ENCODE measurements around the gene SAMMSON. TPM values are rescaled to one million over a fixed set of nuclear protein-coding genes. Genes with fewer than 3 reads are reported as not detected.

The SAMMSON gene
- total and polyA plus RNA-seq, 2 of the 4 experiments (the other 2 are of a cell fraction): not detected

- Histone ChIP-seq H3K4me1 (ENCODE audit: control insufficient read depth, insufficient read depth, low read length) (no peaks in the 10 kb centered on the region), H4K20me1 (ENCODE audit: insufficient read depth, low read length) (no peaks in the 10 kb centered on the region), H3K9ac (ENCODE audit: low read depth, low read length) (no peak overlapping the region), H3K23ac (ENCODE audit: low read depth, low read length) (no peak overlapping the region), H3K9me3 (ENCODE audit: control insufficient read depth, insufficient read depth, low read length) (no peaks in the 10 kb centered on the region), H3K14ac (replicated peaks; ENCODE audit: low read depth, low read length) (no peak overlapping the region), H2AK9ac (replicated peaks; ENCODE audit: low read depth, low read length, poor library complexity) (no peak overlapping the region), H2BK120ac (ENCODE audit: low read depth, low read length) (no peak overlapping the region), H3K79me1 (ENCODE audit: low read depth in 1 of 2, low read length in 2 of 2) (no peaks in the 10 kb centered on the region), H3K56ac (ENCODE audit: extremely low read depth, insufficient read depth, low read length) (no peak overlapping the region), H4K91ac (ENCODE audit: insufficient read depth, low read depth, low read length) (no peak overlapping the region), H2BK15ac (ENCODE audit: low read depth, low read length) (no peak overlapping the region), H3K18ac (ENCODE audit: low read depth, low read length) (no peak overlapping the region), H2BK5ac (ENCODE audit: low read depth, low read length, poor library complexity, severe bottlenecking) (no peak overlapping the region), H3K4me2 (ENCODE audit: low read depth, low read length) (no peak overlapping the region), H2BK20ac (ENCODE audit: low read depth, low read length) (no peak overlapping the region), H3K4ac (ENCODE audit: low read depth, low read length) (no peak overlapping the region), H3K4me3 (ENCODE audit: insufficient read depth, low read depth, low read length) (no peak overlapping the region), H3K9me1 (ENCODE audit: insufficient read depth, low read length) (no peaks in the 10 kb centered on the region), H3K27ac (ENCODE audit: insufficient read depth, low read length) (no peak overlapping the region), H3K27me3 (ENCODE audit: control insufficient read depth, insufficient read depth, low read length) (no peaks in the 10 kb centered on the region; the same call in 1 of the 2 replicates), H2AK5ac (ENCODE audit: low read depth, low read length) (no peak overlapping the region), H3K36me3 (ENCODE audit: control insufficient read depth, insufficient read depth, low read length) (no peaks in the 10 kb centered on the region), H4K8ac (ENCODE audit: low read depth in 2 of 2, low read length in 2 of 2) (no peak overlapping the region), H4K5ac (ENCODE audit: low read depth, low read length) (no peak overlapping the region), H2AFZ (replicated peaks; ENCODE audit: low read length, poor library complexity) (no peak overlapping the region)
- ChIA-PET CTCF (interaction anchor here (0.6 kb wide), 1 partner anchor 52 kb away, joined by 3 read pairs; no protein-coding TSS in a partner anchor), POLR2A (ENCODE audit: unreplicated experiment) (no interaction called here)
- TF ChIP-seq SMC3 (IDR thresholded peaks at IDR 0.05; ENCODE audit: low read depth, low read length): no peak
- TF ChIP-seq FOS (IDR thresholded peaks at IDR 0.05; ENCODE audit: low read depth, low read length): no peak
- no peak for TF ChIP-seq MAZ (IDR thresholded peaks at IDR 0.05; ENCODE audit: borderline replicate concordance, low read depth, low read length)
- TF ChIP-seq CEBPB (IDR thresholded peaks at IDR 0.05; ENCODE audit: low read depth, low read length): no peak
- TF ChIP-seq USF2 (IDR thresholded peaks at IDR 0.05; ENCODE audit: low read depth, low read length): no peak
- TF ChIP-seq RAD21 (IDR thresholded peaks at IDR 0.05; ENCODE audit: low read length): no peak
- no peak for TF ChIP-seq NFE2L2 (IDR thresholded peaks at IDR 0.05; ENCODE audit: low read depth, low read length)
- no peak for TF ChIP-seq RFX5 (IDR thresholded peaks at IDR 0.05; ENCODE audit: low read depth, low read length)
- TF ChIP-seq ELK1 (IDR thresholded peaks at IDR 0.05; ENCODE audit: borderline replicate concordance, low read depth, low read length): no peak
- TF ChIP-seq RCOR1 (IDR thresholded peaks at IDR 0.05; ENCODE audit: insufficient replicate concordance, low read length): no peak
- TF ChIP-seq MAFK (IDR thresholded peaks at IDR 0.05; ENCODE audit: low read depth, low read length): no peak
- TF ChIP-seq POLR2A (IDR thresholded peaks at IDR 0.05; ENCODE audit: low read depth, low read length): no peak
- no peak for TF ChIP-seq CHD1 (IDR thresholded peaks at IDR 0.05; ENCODE audit: low read depth, low read length)
- no peak for TF ChIP-seq CTCF (conservative IDR thresholded peaks at IDR 0.05; ENCODE audit: low read depth, low read length)
- TF ChIP-seq BHLHE40 (IDR thresholded peaks at IDR 0.05; ENCODE audit: low read depth, low read length): no peak
- no peak for TF ChIP-seq MXI1 (IDR thresholded peaks at IDR 0.05; ENCODE audit: borderline replicate concordance, low read depth, low read length)
- dilution Hi-C loops (cut with HindIII; ENCODE audit: low sequenced_read_pairs, unreplicated experiment): no loop called here
- no peak for DNase-seq
- intact Hi-C loops (cut with micrococcal nuclease): no loop called here
- no peak for ATAC-seq (ENCODE audit: low read depth)
- WGBS, 2 experiments (ENCODE audit: extremely low coverage in 2 of 2, insufficient read length in 1 of 2): no CpG with 5 or more reads among the region's 1 CpG
- in situ Hi-C loops (cut with MboI; ENCODE audit: low sequenced_read_pairs): no loop called here
- BruUV-seq (replicated peaks): no TSS peak
Measured at GRCh38 chr3:70097084-70097483, 97.6 kb downstream of the SAMMSON start.
